Measurements from ENCODE around the gene SUSD6.

GRCh38 chr14:69705706-69706105 is 94.3 kb downstream of the SUSD6 start:
- TF ChIP-seq CTCF (conservative IDR thresholded peaks at IDR 0.05; ENCODE audit: low read length) (no peak), EZH2phosphoT487 (IDR thresholded peaks at IDR 0.05; ENCODE audit: borderline replicate concordance, low read depth, low read length) (no peak)
